ENCODE measurements around the gene NCK2.

The NCK2 gene

DNA sequence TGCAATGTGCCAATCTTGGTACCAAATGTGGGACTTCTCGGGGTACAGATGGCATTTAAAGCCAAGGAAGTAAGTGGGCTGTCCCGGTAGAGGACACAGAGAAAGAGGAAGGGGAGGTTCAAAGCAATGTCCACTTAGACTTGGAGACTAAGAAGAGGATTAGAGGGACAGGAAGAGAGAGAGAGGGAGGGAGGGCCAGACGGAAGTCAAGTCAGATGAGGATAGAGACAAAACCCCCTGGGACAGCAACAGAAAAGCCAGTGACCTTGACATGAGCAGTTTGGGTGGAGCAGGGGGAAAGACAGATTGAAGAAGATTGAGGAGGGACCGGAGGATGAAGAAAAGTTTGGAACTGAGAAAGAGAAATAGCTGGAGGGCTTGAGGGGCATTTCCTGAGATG, 164.5 kb downstream of the NCK2 start:
- H3K4me3 ChIP-seq (ENCODE audit: low read depth, low read length): no peak overlapping the region
- DNase-seq (ENCODE audit: low read depth): no peak
- TF ChIP-seq, protein P1, sequence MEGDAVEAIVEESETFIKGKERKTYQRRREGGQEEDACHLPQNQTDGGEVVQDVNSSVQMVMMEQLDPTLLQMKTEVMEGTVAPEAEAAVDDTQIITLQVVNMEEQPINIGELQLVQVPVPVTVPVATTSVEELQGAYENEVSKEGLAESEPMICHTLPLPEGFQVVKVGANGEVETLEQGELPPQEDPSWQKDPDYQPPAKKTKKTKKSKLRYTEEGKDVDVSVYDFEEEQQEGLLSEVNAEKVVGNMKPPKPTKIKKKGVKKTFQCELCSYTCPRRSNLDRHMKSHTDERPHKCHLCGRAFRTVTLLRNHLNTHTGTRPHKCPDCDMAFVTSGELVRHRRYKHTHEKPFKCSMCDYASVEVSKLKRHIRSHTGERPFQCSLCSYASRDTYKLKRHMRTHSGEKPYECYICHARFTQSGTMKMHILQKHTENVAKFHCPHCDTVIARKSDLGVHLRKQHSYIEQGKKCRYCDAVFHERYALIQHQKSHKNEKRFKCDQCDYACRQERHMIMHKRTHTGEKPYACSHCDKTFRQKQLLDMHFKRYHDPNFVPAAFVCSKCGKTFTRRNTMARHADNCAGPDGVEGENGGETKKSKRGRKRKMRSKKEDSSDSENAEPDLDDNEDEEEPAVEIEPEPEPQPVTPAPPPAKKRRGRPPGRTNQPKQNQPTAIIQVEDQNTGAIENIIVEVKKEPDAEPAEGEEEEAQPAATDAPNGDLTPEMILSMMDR (IDR thresholded peaks at IDR 0.05; ENCODE audit: low read depth, low read length, missing control alignments): no peak

- H3K4me3 ChIP-seq (ENCODE audit: low read depth, low read length): no peak overlapping the region
- DNase-seq (ENCODE audit: low read depth): no peak
- TF ChIP-seq, protein P1 (IDR thresholded peaks at IDR 0.05; ENCODE audit: low read depth, low read length, missing control alignments): no peak
Observed at GRCh38 chr2:105910497-105911238, 166.0 kb downstream of the NCK2 start.

GRCh38 chr2:105911425-105911824, 166.7 kb downstream of the NCK2 start:
- no peak for DNase-seq (ENCODE audit: low read depth)
- TF ChIP-seq, protein P1 (IDR thresholded peaks at IDR 0.05; ENCODE audit: low read depth, low read length, missing control alignments): no peak
- no peak overlapping the region for H3K4me3 ChIP-seq (ENCODE audit: low read depth, low read length)

DNA sequence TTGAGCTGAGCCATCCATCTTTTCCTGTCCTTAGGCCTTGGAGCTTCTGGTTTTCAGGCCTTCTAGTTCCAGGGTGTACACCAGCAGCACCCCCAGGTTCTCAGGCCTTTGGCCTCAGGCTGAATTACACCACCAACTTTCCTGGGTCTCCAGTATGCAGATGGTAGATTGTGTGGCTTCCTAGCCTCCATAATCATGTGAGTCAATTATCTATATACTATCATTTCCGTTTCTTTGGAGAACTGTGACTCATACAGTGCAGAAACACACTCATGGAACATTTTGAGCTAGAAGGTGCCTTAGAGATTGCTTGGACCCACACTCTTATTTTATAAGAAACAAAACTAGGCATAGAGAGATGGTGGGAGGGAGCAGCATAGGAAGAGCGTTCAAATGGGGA, 167.4 kb downstream of the NCK2 start:
- no peak for DNase-seq (ENCODE audit: low read depth)
- no peak overlapping the region for H3K4me3 ChIP-seq (ENCODE audit: low read depth, low read length)
- TF ChIP-seq, protein P1 (IDR thresholded peaks at IDR 0.05; ENCODE audit: low read depth, low read length, missing control alignments): no peak

- TF ChIP-seq, protein P1 (IDR thresholded peaks at IDR 0.05; ENCODE audit: low read depth, low read length, missing control alignments): no peak
- DNase-seq (ENCODE audit: low read depth): peak; percentile 51
- no peak overlapping the region for H3K4me3 ChIP-seq (ENCODE audit: low read depth, low read length)
Observed at GRCh38 chr2:105915005-105915558, 170.4 kb downstream of the NCK2 start.

GRCh38 chr2:105917226-105917625, 172.5 kb downstream of the NCK2 start:
- no peak for DNase-seq (ENCODE audit: low read depth)
- H3K4me3 ChIP-seq (ENCODE audit: low read depth, low read length): no peak overlapping the region
- TF ChIP-seq, protein P1 (IDR thresholded peaks at IDR 0.05; ENCODE audit: low read depth, low read length, missing control alignments): no peak

- DNase-seq (ENCODE audit: low read depth): no peak
- TF ChIP-seq, protein P1 (IDR thresholded peaks at IDR 0.05; ENCODE audit: low read depth, low read length, missing control alignments): no peak
- no peak overlapping the region for H3K4me3 ChIP-seq (ENCODE audit: low read depth, low read length)
Observed at GRCh38 chr2:105917688-105918087, 173.0 kb downstream of the NCK2 start.
